Activated naive CD4-positive, alpha-beta T cell treated with Interleukin-2 at 50 U/mL for 16 hours (primary cell): ENCODE measurements around the gene PLD5.
"Not testable (repeated sequence)": the region's sequence is repeated elsewhere in the genome, so short reads cannot be mapped to it uniquely, and the experiment has no call there.

ENCODE experiments used
- DNase-seq: peaks from one replicate; pipeline ENCODE4 v3.0.0-alpha.2; 2020

PLD5 gene

DNA sequence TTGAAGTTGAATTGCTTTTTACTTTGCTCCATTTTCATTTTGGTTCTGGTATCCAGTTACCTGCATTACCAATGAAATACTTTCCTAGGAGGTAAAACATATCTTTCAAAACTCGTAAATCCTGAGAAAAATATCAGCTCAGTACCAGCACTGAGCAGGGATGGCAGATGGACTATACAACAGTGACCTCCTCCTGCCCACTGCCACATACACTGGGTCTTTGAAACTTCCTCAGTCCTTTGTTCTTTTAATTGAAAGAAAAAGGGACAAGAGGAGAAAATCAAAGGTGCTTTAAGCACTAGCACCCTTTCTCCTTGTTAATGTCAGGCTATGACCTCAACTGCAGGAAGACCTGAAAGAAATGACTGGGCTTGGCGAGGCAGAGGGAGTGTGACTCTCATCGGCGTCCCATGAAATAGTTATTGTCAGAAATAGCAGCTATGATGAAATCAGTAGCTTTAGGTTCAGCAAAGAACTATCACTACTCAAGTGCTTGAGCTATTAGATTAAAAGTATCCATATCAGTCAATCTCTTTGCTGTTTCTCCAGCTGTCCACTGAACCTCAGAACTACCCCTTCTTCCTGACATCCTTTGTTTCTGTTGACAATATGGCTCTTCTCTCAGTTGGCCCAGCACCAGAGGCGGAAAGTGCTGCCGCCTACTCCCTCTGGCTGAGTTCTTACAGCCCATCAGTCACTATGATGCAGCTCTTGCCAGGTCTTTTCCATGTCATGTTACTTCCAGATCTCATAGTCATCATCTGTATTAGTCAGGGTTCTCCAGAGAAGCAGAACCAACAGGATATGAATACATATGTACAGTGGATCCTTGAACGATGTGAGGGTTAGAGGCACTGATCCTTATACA is 318.6 kb downstream of the PLD5 start:
- DNase-seq: no peak

DNA sequence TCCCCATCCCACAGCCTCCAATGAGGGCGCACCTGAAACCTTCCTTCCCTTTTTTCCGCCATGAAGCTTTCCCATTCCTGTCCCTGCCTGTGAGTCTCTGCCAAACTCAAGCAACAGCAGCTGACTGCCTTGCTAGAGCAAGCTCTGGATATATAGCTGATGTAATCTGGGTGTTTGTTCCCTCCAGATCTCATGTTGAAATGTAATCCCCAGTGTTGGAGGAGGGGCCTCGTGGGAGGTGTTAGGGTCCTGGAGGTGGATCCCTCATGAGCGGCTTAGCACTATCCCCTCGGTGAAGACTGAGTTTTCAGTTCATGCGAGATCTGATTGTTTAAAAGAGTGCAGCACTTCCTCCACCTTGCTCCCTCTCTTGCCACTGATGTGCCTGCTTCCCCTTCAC is 321.2 kb downstream of the PLD5 start:
- no peak for DNase-seq

DNA sequence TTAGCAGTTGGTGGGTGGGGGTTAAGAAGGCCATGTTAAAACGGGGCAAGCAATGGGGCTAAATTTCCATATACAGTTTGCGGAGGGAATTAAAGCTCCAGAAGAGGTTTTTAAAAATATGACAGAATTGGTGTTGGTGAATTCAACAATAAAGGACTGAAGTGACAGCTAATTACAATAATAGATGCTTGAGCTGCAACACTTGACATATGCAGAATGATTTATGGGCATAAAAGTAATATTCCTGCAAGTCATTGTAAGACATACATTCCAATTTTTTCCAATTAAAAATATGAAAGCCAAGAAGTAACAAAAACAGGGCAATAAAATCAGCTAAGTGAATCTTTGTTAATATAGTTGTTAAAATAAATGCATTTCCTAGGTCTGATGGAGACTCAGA is 323.4 kb downstream of the PLD5 start:
- DNase-seq: no peak

DNA sequence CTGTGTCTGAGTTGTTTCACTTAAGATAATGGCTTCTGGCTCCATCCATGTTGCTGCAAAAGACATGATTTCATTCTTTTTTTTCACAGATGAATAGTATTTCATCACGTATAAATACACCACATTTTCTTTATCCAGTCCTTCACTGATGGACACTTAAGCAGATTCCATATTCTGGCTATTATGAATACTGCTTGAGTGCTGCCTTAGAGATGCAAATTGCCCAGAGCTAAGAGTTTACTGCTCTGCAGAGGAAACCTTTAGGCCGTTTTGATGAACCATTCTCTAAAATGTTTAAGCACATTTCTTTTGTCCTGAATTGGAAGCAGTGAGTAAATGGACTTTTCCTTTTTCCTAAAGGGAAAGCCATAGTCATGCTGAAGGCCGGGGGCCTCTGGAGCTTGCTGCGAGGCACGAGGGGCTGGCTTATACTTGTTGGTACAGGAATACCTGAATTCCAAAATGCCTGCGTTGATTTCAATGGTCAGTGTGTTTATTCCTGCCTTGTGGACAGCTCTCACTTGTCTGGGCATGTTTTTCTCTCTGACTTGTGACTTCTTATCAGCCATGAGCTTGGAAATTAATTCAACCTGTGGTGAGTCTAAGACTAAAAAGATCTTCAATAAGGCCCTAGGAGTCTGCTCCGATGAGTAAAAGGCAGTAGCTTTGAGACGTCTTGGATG is 324.6 kb downstream of the PLD5 start:
- no peak for DNase-seq

DNA sequence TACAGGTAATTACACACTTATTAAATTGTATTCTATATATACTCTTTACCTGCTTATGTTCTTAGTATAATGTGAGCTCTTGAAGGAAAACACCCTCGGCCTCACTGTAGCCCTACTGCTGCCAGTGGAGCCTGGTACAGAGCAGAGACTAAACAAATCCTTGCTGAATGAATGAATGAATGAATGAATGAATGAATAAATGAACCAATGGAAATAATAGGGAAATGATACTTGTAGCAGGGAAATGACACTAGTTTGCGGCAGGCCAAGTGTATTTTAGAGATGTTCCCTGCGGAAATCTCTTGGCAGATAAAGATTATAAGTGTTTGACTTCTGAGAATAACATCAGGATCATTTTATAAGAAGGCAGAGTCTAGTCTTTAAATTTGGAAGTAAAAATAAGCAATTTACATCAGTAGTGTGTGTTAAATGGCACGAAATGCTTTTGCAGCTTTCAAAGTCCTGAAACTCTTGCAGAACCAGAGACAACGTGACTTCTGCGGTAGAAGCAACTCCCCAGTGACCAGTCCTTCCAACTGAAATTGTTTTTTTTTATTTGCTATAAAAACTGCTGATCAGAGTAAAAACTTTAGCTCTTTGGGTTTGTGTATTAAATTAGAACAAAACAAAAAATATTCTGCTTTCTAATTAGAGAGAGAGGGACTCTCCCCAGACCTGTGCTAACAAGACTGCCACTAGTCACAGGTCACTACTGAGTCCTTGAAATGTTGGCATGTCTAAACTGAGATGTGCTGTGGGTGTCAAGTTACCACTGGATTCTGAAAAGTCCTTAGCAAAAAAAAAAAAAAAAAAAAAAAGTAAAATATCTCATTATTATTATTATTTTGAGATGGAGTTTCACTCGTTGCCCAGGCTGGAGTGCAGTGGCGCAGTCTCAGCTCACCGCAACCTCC is 326.3 kb downstream of the PLD5 start:
- no peak for DNase-seq

DNA sequence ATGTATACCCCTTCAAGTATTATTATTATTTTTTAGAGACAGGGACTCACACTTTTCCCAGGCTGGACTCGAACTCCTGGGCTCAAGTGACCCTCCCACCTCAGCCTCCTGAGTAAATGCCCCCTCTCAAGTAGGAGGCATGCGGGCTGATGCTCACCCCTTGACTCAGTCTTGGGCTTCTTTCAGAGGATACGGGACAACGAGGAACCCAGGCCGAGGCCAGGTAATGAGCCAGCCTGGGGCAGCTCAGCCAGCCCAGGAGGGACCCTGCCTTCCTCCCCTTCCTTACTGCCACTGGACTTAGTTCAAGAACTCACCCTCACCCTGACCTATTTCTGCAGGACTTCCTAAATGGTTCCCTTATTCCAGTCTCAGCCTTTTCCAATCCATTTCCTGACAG is 327.6 kb downstream of the PLD5 start:
- DNase-seq: no peak

DNA sequence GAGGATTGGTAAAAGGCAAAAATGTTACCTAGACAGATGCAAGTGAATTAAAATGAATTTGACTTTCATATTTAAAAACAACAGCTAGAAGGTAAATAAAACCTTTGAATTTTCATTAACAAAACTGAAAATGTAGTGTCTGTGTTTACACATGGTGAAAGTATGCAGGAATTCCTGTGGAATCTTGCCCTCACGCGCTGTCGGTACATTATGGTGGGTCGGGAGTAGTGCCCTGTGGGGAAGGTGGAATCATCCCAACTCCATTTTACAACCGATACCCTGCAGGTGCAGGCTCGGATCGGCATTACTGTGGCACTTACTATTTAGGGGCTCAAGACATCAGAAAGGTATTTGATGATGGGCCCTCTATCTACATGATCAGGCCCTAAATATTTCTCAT is 328.4 kb downstream of the PLD5 start:
- no peak for DNase-seq

DNA sequence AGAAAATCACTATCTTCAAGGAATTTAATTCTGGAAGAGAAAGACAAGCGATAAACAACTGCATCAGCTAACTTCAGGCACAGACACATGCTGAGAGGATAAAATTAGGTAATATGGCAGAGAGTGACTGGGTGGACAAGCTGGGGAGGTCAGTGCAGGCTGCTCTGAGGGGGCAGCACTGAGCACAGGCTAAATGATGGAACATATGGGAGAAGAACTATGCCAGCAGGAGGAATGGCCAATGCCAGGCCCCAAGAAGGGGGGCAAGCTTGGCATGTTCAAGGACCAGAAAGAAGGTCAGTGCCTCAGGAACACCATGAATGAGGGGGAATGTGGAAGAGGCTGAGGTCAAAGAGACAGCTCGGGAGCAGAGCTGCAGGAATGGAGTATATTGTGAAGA is 334.9 kb downstream of the PLD5 start:
- no peak for DNase-seq

DNA sequence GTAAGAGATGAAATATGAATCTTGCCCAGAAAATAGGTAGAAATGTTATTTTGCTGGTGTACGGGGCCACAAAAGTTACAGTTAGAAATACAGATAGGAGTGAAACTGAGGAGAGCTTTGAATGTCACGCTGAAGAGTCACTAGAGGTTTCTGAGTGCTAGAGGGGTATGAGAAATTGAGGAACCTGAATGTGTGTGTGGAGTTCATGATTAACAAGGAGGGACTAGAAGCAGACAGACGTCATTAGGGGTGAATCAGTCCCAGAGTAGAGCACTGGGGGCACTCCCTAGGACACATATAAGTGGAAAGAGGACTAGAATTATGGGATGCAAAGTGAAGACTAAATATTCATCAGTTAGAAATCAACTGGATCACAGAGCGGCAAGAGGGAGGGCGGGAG is 336.7 kb downstream of the PLD5 start:
- DNase-seq: no peak

DNA sequence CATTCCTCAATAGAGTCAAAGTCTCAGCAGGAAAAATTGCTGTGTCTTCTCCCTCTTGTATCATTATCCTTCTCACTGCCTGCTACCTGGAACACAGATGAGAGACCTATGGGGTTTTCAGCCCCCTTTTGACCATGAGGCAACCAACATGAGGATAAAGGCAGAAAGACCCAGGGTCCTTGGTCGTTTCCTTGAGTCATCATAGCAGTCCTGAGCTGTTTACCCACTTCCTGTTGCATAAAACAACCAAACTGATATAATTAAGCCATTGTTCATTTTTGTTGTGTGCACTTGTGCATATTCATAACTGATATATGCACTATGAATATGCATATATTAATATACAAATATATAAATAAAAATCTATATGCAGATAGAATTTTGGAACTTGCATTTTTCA is 337.3 kb downstream of the PLD5 start:
- no peak for DNase-seq

DNA sequence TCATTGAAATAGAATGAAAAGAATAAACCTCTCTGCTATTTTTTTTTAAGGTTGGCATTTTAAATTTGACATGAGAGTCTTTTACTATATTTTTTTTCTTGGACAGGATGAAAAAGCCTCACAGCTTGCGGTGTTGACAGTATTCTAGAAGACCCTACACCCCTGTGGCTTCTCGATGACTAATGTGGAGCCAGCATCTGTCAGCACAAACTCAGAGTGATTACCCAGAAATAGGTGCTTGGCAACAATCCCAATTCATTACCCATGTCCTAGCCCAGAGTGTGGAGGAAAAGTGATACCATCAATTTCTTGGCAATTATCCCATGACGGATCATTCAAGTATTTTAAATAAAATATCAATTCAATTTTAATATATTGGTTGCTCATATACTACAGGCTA is 338.8 kb downstream of the PLD5 start:
- no peak for DNase-seq

DNA sequence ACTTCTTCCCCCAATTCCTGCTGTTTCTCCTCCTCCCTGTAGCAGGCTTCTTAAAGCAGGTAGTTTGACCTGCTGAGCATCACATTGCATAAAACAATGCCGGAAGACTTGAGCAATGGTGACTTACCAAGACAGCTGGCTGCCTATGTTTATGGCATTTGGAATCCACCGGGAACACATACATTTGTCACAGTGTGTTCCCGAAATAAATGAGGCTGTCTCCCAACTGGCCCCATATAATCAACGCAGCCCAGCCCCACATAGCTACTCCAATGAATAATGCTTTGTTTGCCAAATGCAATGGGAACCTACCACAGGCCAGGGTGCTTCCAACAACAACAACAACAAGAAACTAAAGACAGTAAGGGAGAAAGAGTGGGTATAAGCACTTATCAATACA is 339.5 kb downstream of the PLD5 start:
- DNase-seq: no peak

DNA sequence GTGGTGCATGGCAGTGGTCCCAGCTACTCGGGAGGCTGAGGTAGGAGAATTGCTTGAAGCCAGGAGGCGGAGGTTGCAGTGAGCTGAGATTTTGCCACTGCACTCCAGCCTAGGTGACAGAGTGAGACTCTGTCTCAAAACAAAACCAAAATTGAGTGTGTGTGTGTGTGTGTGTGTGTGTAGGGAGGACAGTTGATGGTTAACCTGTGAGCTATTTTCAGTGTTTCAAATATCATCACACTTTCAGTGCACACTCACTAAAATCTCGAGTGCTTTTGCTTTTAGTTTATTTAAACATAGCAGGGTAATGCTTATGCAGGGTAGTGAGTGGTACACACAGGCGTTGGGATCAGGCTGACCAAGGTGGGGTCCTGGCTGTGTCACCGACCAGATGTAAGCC is 344.7 kb downstream of the PLD5 start:
- DNase-seq: not testable (repeated sequence)

DNA sequence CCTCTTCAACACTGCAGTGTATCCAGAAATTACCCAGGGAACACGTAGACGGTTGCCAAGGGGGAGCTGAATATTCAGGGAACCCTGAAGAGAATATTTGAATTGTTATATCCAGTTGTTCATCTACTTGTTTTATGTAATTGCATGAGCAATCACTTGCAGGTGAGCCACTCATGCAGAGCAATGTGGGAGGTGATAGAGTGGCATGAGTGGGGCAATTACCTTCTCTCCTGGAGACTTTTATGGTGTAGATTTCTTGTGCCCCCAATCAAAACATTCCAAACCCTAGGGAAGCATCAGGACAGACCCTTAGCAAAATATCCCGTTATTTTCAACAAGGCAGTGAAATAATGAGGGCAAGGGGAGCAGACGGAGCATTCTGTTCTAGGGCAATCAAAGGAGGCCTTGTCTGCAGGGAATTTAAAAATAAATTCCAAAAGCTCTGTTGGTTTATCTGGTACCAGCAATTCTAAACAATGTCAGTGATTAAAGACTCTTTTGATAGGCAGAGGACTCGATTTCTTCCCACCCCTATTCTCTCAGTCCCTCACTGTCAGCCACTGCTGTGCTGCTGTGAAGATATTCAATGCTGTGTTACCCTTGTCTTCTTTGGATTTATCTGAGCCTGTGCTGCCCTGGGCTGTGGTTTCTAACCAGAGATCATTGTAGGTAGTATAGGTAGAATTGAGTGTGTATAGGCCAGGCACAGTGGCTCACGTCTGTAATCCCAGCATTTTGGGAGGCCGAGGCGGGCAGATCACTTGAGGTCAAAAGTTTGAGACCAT is 345.4 kb downstream of the PLD5 start:
- DNase-seq: no peak

DNA sequence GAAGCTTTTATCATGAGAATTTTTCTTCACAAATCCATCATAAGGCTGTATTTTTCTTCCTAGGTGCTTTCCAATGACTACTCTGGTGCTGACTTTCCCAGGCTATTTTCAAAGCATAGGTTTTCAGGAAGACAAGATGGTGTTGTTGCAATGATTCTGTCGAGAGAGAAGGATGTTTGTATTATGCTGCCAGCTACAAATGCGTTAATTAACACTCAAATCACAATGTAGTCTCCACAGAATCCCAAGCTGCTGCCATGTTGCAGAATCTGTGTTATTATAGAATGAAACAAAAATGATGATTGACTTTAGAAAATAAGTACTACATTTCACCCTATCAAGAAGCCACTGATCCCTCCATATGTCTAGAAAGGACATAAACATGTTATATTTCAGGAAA is 346.1 kb downstream of the PLD5 start:
- no peak for DNase-seq

DNA sequence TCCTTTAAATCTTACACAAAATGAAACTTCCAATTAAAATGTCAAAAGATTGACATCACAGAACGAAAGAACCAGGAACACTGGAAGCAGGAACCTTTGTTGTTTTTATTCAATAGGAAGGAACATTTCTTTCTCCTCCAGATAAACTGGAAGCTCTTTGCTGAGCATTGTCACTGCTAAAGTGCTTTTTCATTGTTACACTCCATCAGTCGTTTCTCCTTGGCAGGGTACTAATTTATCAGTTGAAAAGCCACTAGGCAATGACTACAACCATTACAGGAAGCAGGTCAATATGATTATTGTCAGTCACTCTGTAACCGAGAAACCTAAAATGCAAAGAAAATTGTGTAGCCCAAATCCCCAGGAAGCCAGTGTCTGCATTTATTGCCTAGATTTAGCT is 362.4 kb downstream of the PLD5 start:
- no peak for DNase-seq

DNA sequence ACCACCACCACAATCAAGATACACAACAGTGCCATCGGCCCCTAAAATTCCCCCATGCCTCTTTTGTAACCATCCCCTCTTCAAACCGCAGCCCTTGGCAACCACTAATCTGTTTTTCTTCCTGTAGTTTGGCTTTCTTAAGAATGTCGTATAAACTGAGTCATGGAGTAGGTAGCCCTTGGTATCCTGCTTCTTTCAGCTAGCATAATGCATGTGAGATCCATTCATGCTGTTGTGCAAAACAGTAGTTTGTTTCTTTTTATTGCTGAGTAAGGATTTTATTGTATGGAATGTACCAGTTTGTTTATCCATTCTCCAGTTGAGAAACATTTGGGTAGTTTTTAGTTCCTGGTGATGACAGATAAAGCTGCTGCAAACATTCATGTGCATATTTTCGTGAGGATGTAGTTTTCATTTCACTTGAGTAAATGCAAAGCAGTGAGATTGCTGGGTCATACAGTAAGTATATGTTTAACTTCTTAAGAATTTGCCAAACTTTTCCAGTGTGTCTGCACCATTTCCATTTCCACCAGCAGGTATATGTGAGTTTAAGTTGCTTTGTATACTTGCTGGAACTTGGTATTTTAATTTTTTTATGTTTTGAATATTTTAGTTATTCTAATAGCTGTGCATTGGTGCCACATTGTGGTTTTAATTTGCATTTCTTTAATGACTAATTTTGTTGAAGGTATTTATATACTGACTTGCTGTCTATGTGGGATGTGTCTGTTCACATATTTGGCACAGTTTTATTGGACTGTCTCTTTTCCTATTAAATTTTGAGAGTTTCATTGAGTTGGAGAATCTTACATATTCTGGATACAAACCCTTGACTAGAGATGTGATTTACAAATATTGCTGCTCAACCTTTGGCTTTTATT is 377.2 kb downstream of the PLD5 start:
- DNase-seq: no peak

DNA sequence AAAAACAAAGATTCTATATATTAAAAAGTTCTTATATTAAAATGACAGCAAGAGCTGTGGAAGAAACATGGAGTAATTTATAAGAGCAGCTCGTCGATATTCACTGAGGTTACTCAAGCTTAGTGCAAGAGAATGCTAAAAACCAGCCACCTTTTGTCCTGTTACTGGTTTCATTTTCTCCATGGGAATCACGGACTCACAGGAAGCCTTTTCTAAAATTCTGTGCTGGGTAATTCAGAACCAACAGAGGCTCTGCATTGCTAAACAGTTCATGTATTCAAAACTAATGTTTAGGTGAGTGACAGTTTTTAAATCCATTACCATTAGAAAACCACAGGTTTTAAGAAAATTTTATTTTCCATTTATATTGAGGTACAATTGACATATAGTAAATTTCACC is 377.8 kb downstream of the PLD5 start:
- no peak for DNase-seq

DNA sequence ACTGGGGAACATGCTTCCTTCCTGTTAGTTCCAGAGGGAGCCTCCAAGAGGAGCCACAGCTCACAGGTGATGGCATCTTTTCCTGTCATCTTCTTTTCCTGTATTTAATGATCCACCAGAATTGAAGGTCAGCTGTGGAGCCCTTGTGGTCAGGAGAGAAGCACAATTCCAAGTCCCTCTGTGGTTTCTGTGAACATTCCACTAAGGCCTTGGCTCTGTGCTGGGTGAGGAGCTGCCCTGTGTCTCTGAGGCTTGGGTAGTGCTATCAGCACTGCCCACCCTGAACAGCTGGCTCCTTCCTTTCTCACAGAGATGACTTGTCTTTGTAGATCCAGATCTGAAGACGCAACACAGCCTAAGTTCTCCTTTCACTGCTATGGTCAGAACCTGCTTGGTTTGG is 383.7 kb downstream of the PLD5 start:
- no peak for DNase-seq

DNA sequence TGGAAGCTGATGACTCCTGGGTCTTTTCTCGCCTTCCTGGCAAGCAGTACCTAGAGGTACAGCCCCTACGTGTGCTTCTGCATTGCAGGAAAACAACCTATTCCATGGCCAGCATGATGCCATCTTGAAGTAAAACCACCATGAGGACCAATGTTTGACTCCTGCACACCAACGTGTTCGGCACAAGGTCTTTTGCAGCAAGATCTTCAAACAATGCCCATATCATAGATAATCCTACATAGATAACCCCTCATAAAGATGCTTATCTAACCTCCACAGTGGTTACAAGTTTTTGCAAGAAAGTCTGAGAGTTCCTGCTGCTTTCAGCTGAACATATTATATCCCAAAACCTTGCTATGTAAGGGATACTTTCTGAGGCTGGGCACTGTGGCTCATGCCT is 384.5 kb downstream of the PLD5 start:
- no peak for DNase-seq

DNA sequence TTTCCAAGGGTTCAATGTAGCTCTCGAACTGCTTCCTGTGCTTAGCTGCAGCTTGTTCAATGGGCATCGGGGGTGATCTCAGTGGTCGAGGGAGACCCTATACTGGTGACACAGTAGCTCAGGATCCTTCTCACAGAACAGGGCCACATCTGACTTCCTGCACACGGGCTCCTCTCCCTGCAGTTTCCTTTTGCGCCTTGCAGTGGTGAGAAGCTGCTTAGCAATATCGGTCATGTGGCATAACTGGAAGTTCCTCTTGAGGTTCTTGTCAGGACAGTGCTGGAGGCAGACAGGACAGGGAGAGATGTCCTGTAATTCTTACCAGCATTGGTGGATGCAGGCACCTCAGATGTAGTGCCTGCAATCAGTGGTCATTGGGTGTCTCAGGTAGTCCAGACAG is 385.1 kb downstream of the PLD5 start:
- DNase-seq: no peak

DNA sequence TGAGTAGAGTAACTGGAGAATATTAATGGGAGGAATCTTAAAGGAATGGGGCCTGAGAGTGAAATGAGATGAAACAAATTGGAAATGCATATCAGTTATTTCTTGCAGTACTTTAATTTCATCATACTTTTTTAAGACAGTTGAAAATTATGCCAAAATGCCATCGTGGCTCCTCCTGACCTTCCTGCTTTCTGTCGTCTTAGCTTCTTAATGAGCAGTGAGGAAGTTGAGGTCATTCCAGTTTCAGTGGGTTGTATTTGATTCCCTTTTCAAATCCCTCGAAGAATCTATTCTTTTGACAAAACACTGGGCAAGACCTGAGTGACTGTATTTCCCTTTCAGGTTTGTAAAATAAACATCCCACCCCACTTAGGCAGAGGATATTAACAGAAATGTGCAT is 390.7 kb downstream of the PLD5 start:
- no peak for DNase-seq
